Suprapubic skin (tissue), 4 donors: Measurements from ENCODE around the gene WHRN. TPM values are rescaled to one million over a fixed set of nuclear protein-coding genes. Genes with fewer than 3 reads are reported as not detected.

Source experiments
- DNase-seq, 2 donors: peaks; one replicate each; pipeline ENCODE4 v3.0.0-alpha.2; 2019; ENCODE audit warnings: low spot score in 2 of 2
- H3K27ac ChIP-seq: fragments of 200-600 bp; sonication (generic); one replicate; pipeline ENCODE4 v1.5.1; 2019
- H3K27me3 ChIP-seq: fragments of 200-600 bp; sonication (generic); one replicate; pipeline ENCODE4 v1.5.1; 2019
- H3K36me3 ChIP-seq: fragments of 200-600 bp; sonication (generic); one replicate; pipeline ENCODE4 v1.5.1; 2019
- H3K4me1 ChIP-seq: fragments of 200-600 bp; sonication (generic); one replicate; pipeline ENCODE4 v1.5.1; 2019
- H3K4me3 ChIP-seq: fragments of 200-600 bp; sonication (generic); one replicate; pipeline ENCODE4 v1.5.1; 2019; ENCODE audit warnings: mild to moderate bottlenecking
- H3K9me3 ChIP-seq: fragments of 200-600 bp; sonication (generic); one replicate; pipeline ENCODE4 v1.5.1; 2019
- EP300 ChIP-seq: sonication (generic); formaldehyde crosslinking; IDR thresholded peaks from one replicate; pipeline ENCODE4 v1.6.1; 2017; ENCODE audit warnings: antibody characterized with exemption
- POLR2A ChIP-seq, 2 donors: fragments of 450-650 bp; IDR thresholded peaks; one replicate each; pipeline ENCODE4 v1.6.1; 2017; ENCODE audit warnings: antibody characterized with exemption in 2 of 2, mild to moderate bottlenecking in 2 of 2, moderate library complexity in 2 of 2
- POLR2AphosphoS5 ChIP-seq, 3 donors: sonication (generic); formaldehyde crosslinking; IDR thresholded peaks; one replicate each; pipeline ENCODE4 v1.6.1; 2017; ENCODE audit warnings: antibody characterized with exemption in 3 of 3
- WGBS: methylation state at CpG from one replicate; pipeline ENCODE4 v1.1.5; 2018; 5-methylcytosine and 5-hydroxymethylcytosine counted together
- total RNA-seq, 4 donors: library from RNA; depleted of rRNA; stranded (reverse); fragments of >200 nt; gene quantifications; one replicate each; pipeline ENCODE4 v1.1.0, GENCODE V29; 2016
- TF ChIP-seq, protein P1 (sequence below), 2 donors: fragments of 200-600 bp in 1 of 2; fragments of 450-650 bp in 1 of 2; sonication (generic) in 1 of 2; IDR thresholded peaks; one replicate each; pipeline ENCODE4 v1.5.1; 2016 to 2019; ENCODE audit warnings: antibody characterized with exemption in 2 of 2, mild to moderate bottlenecking in 1 of 2, moderate library complexity in 1 of 2

The WHRN gene
- total RNA-seq, 4 donors from 2014 or later = 7.7 to 25.9 (median 14.8) TPM

GRCh38 chr9:114396558-114397218 lies 108.6 kb downstream of the WHRN start:
- no peaks in the 10 kb centered on the region for H3K36me3 ChIP-seq
- H3K4me1 ChIP-seq = peaks cover 66% of the 10 kb centered on the region
- H3K27me3 ChIP-seq = no peaks in the 10 kb centered on the region
- no peaks in the 10 kb centered on the region for H3K9me3 ChIP-seq
- TF ChIP-seq, protein P1, sequence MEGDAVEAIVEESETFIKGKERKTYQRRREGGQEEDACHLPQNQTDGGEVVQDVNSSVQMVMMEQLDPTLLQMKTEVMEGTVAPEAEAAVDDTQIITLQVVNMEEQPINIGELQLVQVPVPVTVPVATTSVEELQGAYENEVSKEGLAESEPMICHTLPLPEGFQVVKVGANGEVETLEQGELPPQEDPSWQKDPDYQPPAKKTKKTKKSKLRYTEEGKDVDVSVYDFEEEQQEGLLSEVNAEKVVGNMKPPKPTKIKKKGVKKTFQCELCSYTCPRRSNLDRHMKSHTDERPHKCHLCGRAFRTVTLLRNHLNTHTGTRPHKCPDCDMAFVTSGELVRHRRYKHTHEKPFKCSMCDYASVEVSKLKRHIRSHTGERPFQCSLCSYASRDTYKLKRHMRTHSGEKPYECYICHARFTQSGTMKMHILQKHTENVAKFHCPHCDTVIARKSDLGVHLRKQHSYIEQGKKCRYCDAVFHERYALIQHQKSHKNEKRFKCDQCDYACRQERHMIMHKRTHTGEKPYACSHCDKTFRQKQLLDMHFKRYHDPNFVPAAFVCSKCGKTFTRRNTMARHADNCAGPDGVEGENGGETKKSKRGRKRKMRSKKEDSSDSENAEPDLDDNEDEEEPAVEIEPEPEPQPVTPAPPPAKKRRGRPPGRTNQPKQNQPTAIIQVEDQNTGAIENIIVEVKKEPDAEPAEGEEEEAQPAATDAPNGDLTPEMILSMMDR (IDR thresholded peaks at IDR 0.05) = no peak
- TF ChIP-seq POLR2A (IDR thresholded peaks at IDR 0.05) = no peak
- no peak for TF ChIP-seq EP300
- no peak for TF ChIP-seq POLR2AphosphoS5 (IDR thresholded peaks at IDR 0.05)
- peak overlapping the region; percentile 55 for H3K4me3 ChIP-seq
- peak in 1 of 2 donors; percentile 83 for DNase-seq
- 70% methylated on average over 16 of the region's 16 CpGs for WGBS
- peak overlapping the region; percentile 75 for H3K27ac ChIP-seq

- Histone ChIP-seq H3K36me3 (no peaks in the 10 kb centered on the region), H3K4me1 (peaks cover 67% of the 10 kb centered on the region), H3K9me3 (no peaks in the 10 kb centered on the region), H3K4me3 (no peak overlapping the region), H3K27ac (no peak overlapping the region), H3K27me3 (no peaks in the 10 kb centered on the region)
- TF ChIP-seq, protein P1 (IDR thresholded peaks at IDR 0.05) = no peak
- TF ChIP-seq POLR2A (IDR thresholded peaks at IDR 0.05) (no peak), EP300 (no peak), POLR2AphosphoS5 (IDR thresholded peaks at IDR 0.05) (no peak)
- 96% methylated on average over 5 of the region's 5 CpGs for WGBS
- DNase-seq = no peak
These were observed 109.5 kb downstream of the WHRN start for GRCh38 chr9:114395768-114396167.

DNA sequence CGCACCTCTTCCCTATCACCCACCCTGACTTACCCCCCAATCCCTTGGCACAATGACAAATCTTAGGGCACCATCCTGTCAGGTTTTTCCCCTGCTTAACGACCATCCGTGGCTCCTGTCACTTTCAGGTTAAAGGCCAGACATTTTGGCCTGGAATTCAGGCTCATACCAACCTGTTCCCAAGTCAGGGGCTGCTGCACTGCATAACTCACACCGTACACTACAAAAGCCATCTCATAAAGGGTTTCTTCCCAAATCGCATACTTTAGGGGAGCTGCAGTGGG lies 110.0 kb downstream of the WHRN start:
- H3K27ac ChIP-seq = no peak overlapping the region

GRCh38 chr9:114394523-114395333 lies 110.5 kb downstream of the WHRN start:
- WGBS = 41% methylated on average over 6 of the region's 7 CpGs
- no peak for DNase-seq
- H3K27ac ChIP-seq = peak overlapping the region; percentile 35
- H3K4me3 ChIP-seq = no peak overlapping the region
- no peaks in the 10 kb centered on the region for H3K36me3 ChIP-seq
- H3K27me3 ChIP-seq = no peaks in the 10 kb centered on the region
- H3K9me3 ChIP-seq = no peaks in the 10 kb centered on the region
- peaks cover 75% of the 10 kb centered on the region for H3K4me1 ChIP-seq
- no peak for TF ChIP-seq EP300
- TF ChIP-seq, protein P1 (IDR thresholded peaks at IDR 0.05) = no peak
- TF ChIP-seq POLR2AphosphoS5 (IDR thresholded peaks at IDR 0.05) = no peak
- no peak for TF ChIP-seq POLR2A (IDR thresholded peaks at IDR 0.05)

More for the DNA sequence above, 110.0 kb downstream of the WHRN start:
- Histone ChIP-seq H3K9me3 (no peaks in the 10 kb centered on the region), H3K36me3 (no peaks in the 10 kb centered on the region), H3K27me3 (no peaks in the 10 kb centered on the region), H3K4me1 (peaks cover 72% of the 10 kb centered on the region), H3K4me3 (no peak overlapping the region)
- TF ChIP-seq POLR2A (IDR thresholded peaks at IDR 0.05) (no peak), EP300 (no peak), POLR2AphosphoS5 (IDR thresholded peaks at IDR 0.05) (no peak)
- TF ChIP-seq, protein P1 (IDR thresholded peaks at IDR 0.05) = no peak
- 32% methylated on average over 5 of the region's 5 CpGs for WGBS
- no peak for DNase-seq

DNA sequence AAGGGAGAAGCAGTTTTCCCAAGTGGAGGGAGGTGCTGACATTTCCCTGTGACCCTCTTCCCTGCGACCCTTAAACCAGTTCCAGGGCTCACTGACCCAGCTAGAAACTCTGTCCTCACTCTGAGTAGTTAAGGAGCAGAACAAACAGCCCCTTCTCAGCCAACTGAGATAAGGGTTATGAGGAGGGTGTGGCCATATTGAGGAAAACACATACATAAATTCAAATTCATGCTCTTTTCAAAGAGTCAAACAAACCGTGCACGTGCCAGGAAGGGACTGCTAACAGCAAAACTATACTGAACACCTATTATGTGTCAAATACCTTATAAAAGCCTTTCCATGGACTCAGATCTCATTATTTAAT lies 112.5 kb downstream of the WHRN start:
- TF ChIP-seq EP300 = no peak
- no peak for TF ChIP-seq POLR2A (IDR thresholded peaks at IDR 0.05)
- TF ChIP-seq POLR2AphosphoS5 (IDR thresholded peaks at IDR 0.05) = no peak
- TF ChIP-seq, protein P1 (IDR thresholded peaks at IDR 0.05) = no peak
- no peak for DNase-seq
- Histone ChIP-seq H3K27ac (peak overlapping the region; percentile 7), H3K4me3 (no peak overlapping the region), H3K9me3 (no peaks in the 10 kb centered on the region), H3K36me3 (no peaks in the 10 kb centered on the region), H3K4me1 (peaks cover 80% of the 10 kb centered on the region), H3K27me3 (no peaks in the 10 kb centered on the region)
- WGBS = 8% methylated on average over 3 of the region's 3 CpGs
